WTC11 (cell line): Measurements from ENCODE around the gene MCM5.

ENCODE experiments used
- CREM ChIP-seq: sonication (generic); formaldehyde crosslinking; IDR thresholded peaks from 2 replicates; pipeline ENCODE4 v1.8.1; 2022; ENCODE audit warnings: mild to moderate bottlenecking, missing genetic modification reagents, moderate library complexity
- EMX1 ChIP-seq: fragments of 250-450 bp; sonication (Bioruptor Pico); IDR thresholded peaks from 2 replicates; pipeline ENCODE4 v1.8.0; 2021; ENCODE audit warnings: mild to moderate bottlenecking
- SP1 ChIP-seq: sonication (generic); formaldehyde crosslinking; conservative IDR thresholded peaks from 2 replicates; pipeline ENCODE4 v1.8.1; 2022; ENCODE audit warnings: missing genetic modification reagents
- TF ChIP-seq, protein P1 (sequence below): fragments of 200-600 bp; IDR thresholded peaks from 2 replicates; pipeline ENCODE4 v1.8.0; 2022; ENCODE audit warnings: antibody characterized with exemption
- TF ChIP-seq, protein P2 (sequence below): sonication (generic); formaldehyde crosslinking; IDR thresholded peaks from 2 replicates; pipeline ENCODE4 v1.8.1; 2023; ENCODE audit warnings: mild to moderate bottlenecking, missing genetic modification reagents, moderate library complexity

GRCh38 chr22:35397095-35397904 is 2.6 kb upstream of the MCM5 start:
- TF ChIP-seq, protein P1, sequence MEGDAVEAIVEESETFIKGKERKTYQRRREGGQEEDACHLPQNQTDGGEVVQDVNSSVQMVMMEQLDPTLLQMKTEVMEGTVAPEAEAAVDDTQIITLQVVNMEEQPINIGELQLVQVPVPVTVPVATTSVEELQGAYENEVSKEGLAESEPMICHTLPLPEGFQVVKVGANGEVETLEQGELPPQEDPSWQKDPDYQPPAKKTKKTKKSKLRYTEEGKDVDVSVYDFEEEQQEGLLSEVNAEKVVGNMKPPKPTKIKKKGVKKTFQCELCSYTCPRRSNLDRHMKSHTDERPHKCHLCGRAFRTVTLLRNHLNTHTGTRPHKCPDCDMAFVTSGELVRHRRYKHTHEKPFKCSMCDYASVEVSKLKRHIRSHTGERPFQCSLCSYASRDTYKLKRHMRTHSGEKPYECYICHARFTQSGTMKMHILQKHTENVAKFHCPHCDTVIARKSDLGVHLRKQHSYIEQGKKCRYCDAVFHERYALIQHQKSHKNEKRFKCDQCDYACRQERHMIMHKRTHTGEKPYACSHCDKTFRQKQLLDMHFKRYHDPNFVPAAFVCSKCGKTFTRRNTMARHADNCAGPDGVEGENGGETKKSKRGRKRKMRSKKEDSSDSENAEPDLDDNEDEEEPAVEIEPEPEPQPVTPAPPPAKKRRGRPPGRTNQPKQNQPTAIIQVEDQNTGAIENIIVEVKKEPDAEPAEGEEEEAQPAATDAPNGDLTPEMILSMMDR: no peak
- no peak for TF ChIP-seq EMX1
- TF ChIP-seq CREM (CRISPR knock-in tag): no peak
- TF ChIP-seq SP1 (CRISPR knock-in tag): no peak
- TF ChIP-seq, protein P2, sequence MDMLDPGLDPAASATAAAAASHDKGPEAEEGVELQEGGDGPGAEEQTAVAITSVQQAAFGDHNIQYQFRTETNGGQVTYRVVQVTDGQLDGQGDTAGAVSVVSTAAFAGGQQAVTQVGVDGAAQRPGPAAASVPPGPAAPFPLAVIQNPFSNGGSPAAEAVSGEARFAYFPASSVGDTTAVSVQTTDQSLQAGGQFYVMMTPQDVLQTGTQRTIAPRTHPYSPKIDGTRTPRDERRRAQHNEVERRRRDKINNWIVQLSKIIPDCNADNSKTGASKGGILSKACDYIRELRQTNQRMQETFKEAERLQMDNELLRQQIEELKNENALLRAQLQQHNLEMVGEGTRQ (CRISPR knock-in tag): no peak
